OCI-M2 (cell line): Measurements from ENCODE around the gene NTSR1.
"Not testable (repeated sequence)": the region's sequence is repeated elsewhere in the genome, so short reads cannot be mapped to it uniquely, and the experiment has no call there.

ENCODE experiments used
- DNase-seq: peaks from one replicate; lab custom pipeline; 2025; ENCODE audit not compliant: unreplicated experiment; lab: John Stamatoyannopoulos, UW

Gene NTSR1

GRCh38 chr20:62671765-62672164, 36.9 kb upstream of the NTSR1 start:
- no peak for DNase-seq

- no peak for DNase-seq
Measured at GRCh38 chr20:62674370-62674769, 34.3 kb upstream of the NTSR1 start.

GRCh38 chr20:62675156-62675876, 33.3 kb upstream of the NTSR1 start:
- DNase-seq, result no peak

GRCh38 chr20:62675877-62676260, 32.8 kb upstream of the NTSR1 start:
- no peak for DNase-seq

GRCh38 chr20:62676976-62677375, 31.7 kb upstream of the NTSR1 start:
- DNase-seq, result no peak

- no peak for DNase-seq
Measured at GRCh38 chr20:62677678-62678077, 31.0 kb upstream of the NTSR1 start.

- no peak for DNase-seq
Measured at GRCh38 chr20:62678553-62678952, 30.1 kb upstream of the NTSR1 start.

- no peak for DNase-seq
Measured at GRCh38 chr20:62679978-62680589, 28.6 kb upstream of the NTSR1 start.

GRCh38 chr20:62682912-62683517, 25.6 kb upstream of the NTSR1 start:
- DNase-seq, result no peak

- not testable (repeated sequence) for DNase-seq
Measured at GRCh38 chr20:62683660-62684322, 24.8 kb upstream of the NTSR1 start.

- DNase-seq, result no peak
Measured at GRCh38 chr20:62684981-62685380, 23.7 kb upstream of the NTSR1 start.

GRCh38 chr20:62685781-62686555, 22.7 kb upstream of the NTSR1 start:
- peak; percentile 87 for DNase-seq

- DNase-seq, result no peak
Measured at GRCh38 chr20:62686869-62687830, 21.5 kb upstream of the NTSR1 start.

GRCh38 chr20:62688083-62688482, 20.6 kb upstream of the NTSR1 start:
- DNase-seq, result no peak

- no peak for DNase-seq
Measured at GRCh38 chr20:62688855-62689460, 19.7 kb upstream of the NTSR1 start.

GRCh38 chr20:62689861-62690260, 18.8 kb upstream of the NTSR1 start:
- DNase-seq, result no peak

- no peak for DNase-seq
Measured at GRCh38 chr20:62690261-62690820, 18.3 kb upstream of the NTSR1 start.

GRCh38 chr20:62691487-62691886, 17.1 kb upstream of the NTSR1 start:
- no peak for DNase-seq

- DNase-seq, result no peak
Measured at GRCh38 chr20:62692176-62692575, 16.5 kb upstream of the NTSR1 start.
